Esophagus (tissue), 2 donors: ENCODE data around the gene NAP1L1. TPM values are rescaled to one million over a fixed set of nuclear protein-coding genes. Genes with fewer than 3 reads are reported as not detected.

Experiments used
- H3K27ac ChIP-seq, 2 donors: one replicate each; pipeline ENCODE4 v1.5.1; 2013; ENCODE audit warnings: low read depth in 2 of 2, mild to moderate bottlenecking in 2 of 2, inconsistent platforms in 1 of 2, low read length in 1 of 2, moderate library complexity in 1 of 2
- H3K27me3 ChIP-seq, 2 donors: one replicate each; pipeline ENCODE4 v1.6.1; 2013; ENCODE audit warnings: low read length in 2 of 2, control low read depth in 1 of 2, mild to moderate bottlenecking in 1 of 2; ENCODE audit not compliant: insufficient read depth in 2 of 2, control insufficient read depth in 1 of 2
- H3K36me3 ChIP-seq, 2 donors: one replicate each; pipeline ENCODE4 v1.6.1; 2013; ENCODE audit warnings: low read length in 1 of 2; ENCODE audit not compliant: control insufficient read depth in 2 of 2, insufficient read depth in 2 of 2
- H3K4me1 ChIP-seq, 2 donors: one replicate each; pipeline ENCODE4 v1.6.1; 2013; ENCODE audit warnings: low read length in 1 of 2; ENCODE audit not compliant: control insufficient read depth in 2 of 2, insufficient read depth in 2 of 2
- H3K4me3 ChIP-seq, 2 donors: one replicate each; pipeline ENCODE4 v1.5.1; 2013; ENCODE audit warnings: low read length in 2 of 2, mild to moderate bottlenecking in 2 of 2, low read depth in 1 of 2, moderate library complexity in 1 of 2
- H3K9me3 ChIP-seq, 2 donors: one replicate each; pipeline ENCODE4 v1.6.1; 2013; ENCODE audit warnings: mild to moderate bottlenecking in 2 of 2, low read depth in 1 of 2, low read length in 1 of 2, moderate library complexity in 1 of 2; ENCODE audit not compliant: control insufficient read depth in 2 of 2, insufficient read depth in 1 of 2
- WGBS, 2 donors: extraction: QIAGEN DNeasy Blood & Tissue Kit; methylation state at CpG; one replicate each; pipeline ENCODE4 v1.1.7; 2013; 5-methylcytosine and 5-hydroxymethylcytosine counted together
- polyA plus RNA-seq, 2 donors: library from polyadenylated mRNA; stranded (reverse); fragments of 200-250 nt; gene quantifications; one replicate each; pipeline ENCODE4 v1.2.3, GENCODE V29; 2013
- donor health status: healthy with polysubstance abuse.
- donor health status: Bipolar disorder and iron deficiency.

The NAP1L1 gene
- polyA plus RNA-seq, 2 donors, result 100 to 145 TPM

DNA sequence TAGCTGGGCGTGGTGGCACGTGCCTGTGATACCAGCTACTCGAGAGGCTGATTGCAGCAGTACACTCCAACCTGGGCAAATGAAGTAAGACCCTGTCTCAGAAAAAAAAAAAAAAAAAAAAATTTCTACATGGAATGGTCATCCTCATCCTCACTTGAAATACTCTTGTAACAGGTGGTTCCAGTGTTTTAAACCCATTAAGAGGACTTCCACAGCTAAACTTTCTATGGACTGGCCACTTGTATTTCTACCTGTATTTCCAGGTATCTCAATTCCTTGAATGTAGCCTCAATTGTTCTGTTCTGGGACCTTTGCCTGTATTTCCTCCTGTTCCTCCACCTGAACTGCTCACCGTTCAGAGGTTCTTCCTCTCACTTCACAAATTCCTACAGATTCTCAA is 41.1 kb downstream of the NAP1L1 start:
- H3K4me3 ChIP-seq, result no peak overlapping the region
- no peak overlapping the region for H3K27ac ChIP-seq
- WGBS, 2 donors, result 93 to 96% methylated on average over 4 of the region's 4 CpGs
- H3K27me3 ChIP-seq, result no peaks in the 10 kb centered on the region
- H3K4me1 ChIP-seq, result no peaks in the 10 kb centered on the region
- no peaks in the 10 kb centered on the region for H3K36me3 ChIP-seq
- no peaks in the 10 kb centered on the region for H3K9me3 ChIP-seq

DNA sequence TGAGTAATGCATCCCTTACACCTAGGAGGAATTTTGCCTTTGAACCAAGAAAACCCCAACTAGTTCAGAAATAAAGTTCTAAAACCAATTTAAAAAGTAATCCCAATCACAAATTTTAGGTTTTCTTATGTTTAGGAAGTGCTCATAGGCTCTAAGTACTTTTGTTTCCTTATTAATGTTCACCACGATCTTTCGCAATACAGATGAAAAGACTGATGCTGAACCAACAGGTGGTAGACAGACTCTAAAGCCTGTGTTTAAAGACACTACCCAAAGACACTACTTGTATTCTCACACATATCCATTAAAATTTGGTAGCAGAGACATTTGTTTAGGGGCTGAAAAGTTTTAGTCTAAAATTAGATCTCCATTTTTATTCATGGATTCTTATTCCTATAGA is 42.3 kb downstream of the NAP1L1 start:
- no peaks in the 10 kb centered on the region for H3K4me1 ChIP-seq
- no peaks in the 10 kb centered on the region for H3K27me3 ChIP-seq
- 79 to 88% methylated on average over 2 of the region's 2 CpGs for WGBS, 2 donors
- no peak overlapping the region for H3K27ac ChIP-seq
- H3K36me3 ChIP-seq, result no peaks in the 10 kb centered on the region
- H3K9me3 ChIP-seq, result no peaks in the 10 kb centered on the region
- no peak overlapping the region for H3K4me3 ChIP-seq

DNA sequence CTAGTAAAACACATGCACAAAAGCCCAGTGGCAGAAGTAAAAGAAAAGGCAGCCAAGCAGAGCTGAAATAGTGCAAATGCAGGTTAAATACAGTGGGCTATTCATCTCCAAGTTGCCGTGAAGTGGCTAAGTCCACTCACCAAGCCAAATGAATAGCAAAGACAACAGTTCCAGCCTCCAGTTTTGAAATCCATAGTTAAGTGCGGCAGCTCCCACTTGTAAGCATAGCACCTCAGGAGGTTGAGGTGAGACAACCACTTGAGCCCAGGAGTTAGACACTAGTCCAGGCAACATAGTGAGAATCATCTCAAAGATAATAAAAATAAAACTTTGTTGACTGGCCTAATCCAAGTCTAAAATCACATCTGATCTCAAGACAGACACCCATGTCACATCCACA is 43.1 kb downstream of the NAP1L1 start:
- 87 to 96% methylated on average over 2 of the region's 2 CpGs for WGBS, 2 donors
- Histone ChIP-seq H3K4me1 (no peaks in the 10 kb centered on the region), H3K27me3 (no peaks in the 10 kb centered on the region), H3K27ac (no peak overlapping the region), H3K9me3 (no peaks in the 10 kb centered on the region), H3K4me3 (no peak overlapping the region), H3K36me3 (no peaks in the 10 kb centered on the region)

DNA sequence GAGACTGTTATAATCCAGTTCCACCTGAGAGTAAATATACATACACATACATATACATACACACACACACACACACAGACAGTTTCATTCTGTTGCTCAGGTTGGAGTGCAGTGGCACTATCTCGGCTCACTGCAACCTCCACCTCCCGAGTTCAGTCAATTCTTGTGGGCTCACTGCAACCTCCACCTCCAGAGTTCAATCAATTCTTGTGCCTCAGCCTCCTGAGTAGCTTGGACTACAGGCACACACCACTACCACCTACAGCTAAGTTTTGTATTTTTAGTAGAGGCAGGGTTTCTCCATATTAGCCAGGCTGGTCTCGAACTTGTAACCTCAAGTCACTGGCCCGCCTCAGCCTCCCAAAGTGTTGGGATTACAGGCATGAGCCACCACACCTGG is 44.0 kb downstream of the NAP1L1 start:
- no peaks in the 10 kb centered on the region for H3K27me3 ChIP-seq
- no peaks in the 10 kb centered on the region for H3K4me1 ChIP-seq
- no peak overlapping the region for H3K27ac ChIP-seq
- WGBS, 2 donors, result 87 to 90% methylated on average over 4 of the region's 4 CpGs
- no peaks in the 10 kb centered on the region for H3K36me3 ChIP-seq
- H3K4me3 ChIP-seq, result no peak overlapping the region
- H3K9me3 ChIP-seq, result no peaks in the 10 kb centered on the region

DNA sequence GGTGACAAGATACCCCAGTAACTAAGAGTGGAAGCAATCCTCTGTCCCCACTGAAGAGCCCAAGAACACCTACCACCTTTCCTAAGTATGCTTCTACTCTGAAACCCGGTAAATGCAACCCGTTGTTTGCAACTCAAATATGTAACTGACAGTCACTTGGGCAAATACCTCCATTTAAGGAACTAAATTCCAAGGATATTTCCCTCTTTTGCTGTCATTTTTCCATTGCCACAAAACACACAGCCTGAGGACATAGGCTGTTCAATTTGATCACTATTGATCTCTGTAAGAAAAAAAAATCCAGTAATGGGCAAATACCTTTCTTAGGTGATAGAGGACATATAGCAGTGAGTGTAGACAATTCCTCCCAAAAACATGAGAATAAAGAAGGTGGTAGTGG is 46.3 kb downstream of the NAP1L1 start:
- Histone ChIP-seq H3K27me3 (no peaks in the 10 kb centered on the region), H3K9me3 (no peaks in the 10 kb centered on the region), H3K4me1 (no peaks in the 10 kb centered on the region), H3K27ac (no peak overlapping the region), H3K4me3 (no peak overlapping the region), H3K36me3 (no peaks in the 10 kb centered on the region)
- 48 to 50% methylated on average over 2 of the region's 2 CpGs for WGBS, 2 donors

DNA sequence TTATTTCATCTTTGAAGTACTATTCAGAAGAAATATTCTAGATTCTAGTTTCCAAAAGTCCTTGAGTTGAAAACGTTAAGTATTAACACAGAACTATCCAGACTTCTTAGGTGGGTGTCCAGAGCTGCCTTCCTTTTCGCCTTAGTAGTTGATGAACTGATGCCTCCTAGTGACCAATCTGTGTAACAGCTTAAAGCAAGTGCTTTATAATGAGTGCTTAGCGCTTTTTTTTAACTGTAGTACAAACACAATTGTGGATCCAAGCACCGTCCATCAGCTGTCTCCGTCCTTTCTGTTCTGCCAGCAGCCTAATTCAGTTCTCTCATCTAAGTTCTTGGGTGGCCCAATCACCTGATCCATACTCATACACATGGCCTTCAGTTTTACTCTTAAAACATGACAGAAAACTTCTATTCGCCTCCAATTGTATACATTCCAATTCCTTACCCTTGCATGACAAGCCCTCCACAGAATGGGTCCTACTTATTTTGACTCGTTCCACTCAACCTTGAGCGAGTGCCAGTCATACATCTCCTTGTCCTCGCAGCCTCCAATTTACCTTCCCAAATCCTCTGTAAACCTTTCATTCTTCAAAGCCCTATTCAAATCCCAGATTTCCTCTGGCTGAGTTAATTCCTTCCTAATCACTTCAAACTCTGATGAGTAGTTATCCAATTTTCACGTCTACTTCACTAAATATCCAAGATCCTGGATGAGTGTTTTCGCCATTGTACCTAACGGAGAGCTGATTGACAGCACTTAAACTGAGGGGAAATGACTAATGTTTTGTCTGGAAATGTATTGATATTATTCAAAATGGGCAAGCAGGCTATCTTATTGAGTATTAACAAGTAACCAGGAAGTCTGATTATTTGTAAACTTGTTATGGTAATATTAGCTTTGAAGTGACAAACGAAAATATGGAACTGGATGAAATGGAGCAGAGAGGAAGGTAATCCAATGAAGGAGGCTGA is 47.1 kb downstream of the NAP1L1 start:
- no peak overlapping the region for H3K27ac ChIP-seq
- no peaks in the 10 kb centered on the region for H3K4me1 ChIP-seq
- H3K9me3 ChIP-seq, result no peaks in the 10 kb centered on the region
- no peak overlapping the region for H3K4me3 ChIP-seq
- 23 to 30% methylated on average over 13 of the region's 13 CpGs for WGBS, 2 donors
- H3K27me3 ChIP-seq, result no peaks in the 10 kb centered on the region
- no peaks in the 10 kb centered on the region for H3K36me3 ChIP-seq

DNA sequence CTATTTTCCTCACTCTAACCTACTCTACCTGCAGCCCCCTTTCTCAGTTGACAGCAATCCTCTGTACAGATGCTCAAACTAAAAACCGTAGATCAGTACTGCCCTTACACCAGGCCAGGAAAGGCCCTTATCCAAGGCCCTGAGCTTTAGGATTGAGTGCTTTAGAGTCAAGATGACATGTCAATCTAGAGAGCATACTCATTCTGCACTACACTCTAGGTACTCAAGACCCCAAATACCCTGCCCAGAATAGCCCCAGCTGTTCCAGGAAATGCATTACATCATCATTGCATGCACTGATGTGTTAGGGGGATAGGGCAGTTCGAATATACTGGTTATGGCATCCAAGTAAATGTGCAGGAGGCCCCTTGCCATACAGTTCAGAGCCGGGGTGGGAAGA is 49.4 kb downstream of the NAP1L1 start:
- Histone ChIP-seq H3K9me3 (no peaks in the 10 kb centered on the region), H3K4me1 (no peaks in the 10 kb centered on the region), H3K27me3 (no peaks in the 10 kb centered on the region), H3K36me3 (peaks cover 0 to 2% of the 10 kb centered on the region in 2 donors), H3K4me3 (no peak overlapping the region), H3K27ac (no peak overlapping the region)
- WGBS, 2 donors, result 80 to 86% methylated on average over 3 of the region's 3 CpGs

DNA sequence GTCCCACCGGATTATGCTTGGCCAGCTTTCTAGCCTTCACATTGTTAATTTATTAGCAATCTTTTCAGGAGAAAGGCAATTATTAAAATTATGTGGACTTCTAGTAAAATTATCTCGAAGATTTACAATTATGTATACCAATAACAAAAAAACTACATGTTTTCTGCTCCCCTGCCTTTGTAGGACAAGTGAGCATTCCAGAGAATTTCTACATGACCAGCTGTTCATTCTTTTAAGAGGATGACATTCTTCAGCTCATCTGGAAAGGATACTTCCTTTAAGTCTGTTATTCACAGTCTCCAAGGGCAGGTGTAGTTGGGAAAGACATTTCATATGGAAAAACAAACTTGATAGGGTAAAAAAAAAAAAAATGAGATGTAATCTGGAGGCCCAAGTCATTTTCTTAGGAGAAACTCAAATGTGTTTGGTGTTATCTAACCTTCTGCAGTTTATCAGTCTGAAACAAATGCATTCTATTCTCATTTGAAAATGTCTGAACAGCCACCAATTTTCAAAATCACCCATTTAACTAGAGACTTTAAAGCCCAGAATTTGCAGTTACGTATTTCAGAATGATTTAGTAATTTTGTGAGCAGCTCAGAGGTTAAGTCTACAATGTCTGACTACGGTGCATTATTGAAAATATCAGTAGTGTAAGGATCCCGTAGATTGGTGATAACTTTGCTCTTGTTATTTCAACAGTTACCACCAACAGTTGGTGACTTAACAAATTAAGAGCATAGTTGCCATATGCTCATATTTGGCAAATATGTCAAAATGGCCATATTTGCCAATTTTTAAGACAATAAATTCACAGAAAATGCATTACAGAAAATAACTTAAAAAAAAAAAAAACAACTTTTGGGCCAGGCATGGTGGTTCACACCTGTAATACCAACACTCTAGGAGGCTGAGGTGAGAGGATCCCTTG is 51.1 kb downstream of the NAP1L1 start:
- peaks cover 0 to 2% of the 10 kb centered on the region in 2 donors for H3K36me3 ChIP-seq
- no peaks in the 10 kb centered on the region for H3K4me1 ChIP-seq
- H3K4me3 ChIP-seq, result peak overlapping the region in 1 of 2 donors; percentile 91
- WGBS, 2 donors, result 65 to 75% methylated on average over 5 of the region's 5 CpGs
- no peak overlapping the region for H3K27ac ChIP-seq
- H3K9me3 ChIP-seq, result no peaks in the 10 kb centered on the region
- H3K27me3 ChIP-seq, result no peaks in the 10 kb centered on the region

DNA sequence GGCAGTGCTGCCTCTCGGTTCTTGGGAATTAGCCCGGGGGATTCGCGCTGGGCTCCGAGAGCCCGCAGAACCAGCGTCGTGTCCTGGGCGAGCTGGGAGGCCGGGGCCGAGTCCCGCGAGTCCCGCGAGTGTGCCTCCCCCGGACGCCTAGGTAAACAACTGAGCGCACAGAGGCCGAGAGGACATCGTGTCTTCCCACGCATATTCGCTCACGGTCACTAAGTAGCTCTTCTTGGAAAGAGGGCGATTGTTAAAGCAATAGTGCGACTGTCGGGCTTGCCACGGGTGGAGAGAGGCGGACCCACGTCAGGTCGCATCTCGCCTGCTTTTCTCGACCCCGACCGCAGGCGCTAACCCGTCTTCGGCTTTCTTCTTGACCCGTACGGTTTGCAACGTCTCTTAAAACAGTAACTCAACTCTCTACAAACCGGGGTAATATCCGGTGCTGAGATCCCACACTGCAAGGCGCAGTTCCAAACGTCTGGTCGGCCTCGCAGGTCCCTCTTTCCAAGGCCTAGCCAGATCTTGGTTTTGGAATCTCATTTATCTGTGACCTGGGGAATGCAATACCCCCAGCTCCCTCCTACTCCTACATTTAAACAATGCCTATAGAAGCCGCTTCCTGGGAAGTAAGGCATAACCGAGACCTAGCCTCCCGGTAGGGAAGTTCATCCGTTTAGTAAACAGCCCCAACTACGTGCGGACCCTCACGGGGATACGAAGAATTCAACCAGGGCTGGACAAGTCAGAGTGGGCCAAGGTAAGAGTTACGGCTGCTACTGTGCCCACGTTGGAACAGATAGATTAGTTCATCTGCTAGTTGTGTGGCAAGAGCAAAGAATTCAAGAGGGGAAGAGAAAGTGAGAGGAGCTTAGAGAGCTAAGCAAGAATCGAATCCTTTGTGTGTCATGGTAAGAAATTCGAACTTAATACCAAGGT is 52.2 kb downstream of the NAP1L1 start:
- peaks cover 0 to 2% of the 10 kb centered on the region in 2 donors for H3K36me3 ChIP-seq
- peak overlapping the region; percentile 94 to 97 for H3K27ac ChIP-seq
- no peaks in the 10 kb centered on the region for H3K27me3 ChIP-seq
- peak overlapping the region; percentile 91 to 95 for H3K4me3 ChIP-seq
- 4 to 5% methylated on average over 58 of the region's 58 CpGs for WGBS, 2 donors
- no peaks in the 10 kb centered on the region for H3K9me3 ChIP-seq
- H3K4me1 ChIP-seq, result no peaks in the 10 kb centered on the region
